Common myeloid progenitor, CD34-positive (primary cell): ENCODE results near the gene CPEB4.

Experiments used
- CTCF ChIA-PET: fragments of 350-600 bp; sonication (Branson Sonifier 250); formaldehyde crosslinking; loops from one replicate; lab custom pipeline; 2021; ENCODE audit warnings: antibody characterized with exemption; lab: Charles Lee
- POLR2A ChIA-PET: fragments of 350-600 bp; sonication (Branson Sonifier 250); formaldehyde crosslinking; loops from one replicate; lab custom pipeline; 2021; ENCODE audit warnings: antibody characterized with exemption; lab: Charles Lee
- DNase-seq, 3 donors: peaks; one replicate each; pipeline versions ENCODE4 v3.0.0 to v3.0.0-alpha.2; 2013
- H3K27ac ChIP-seq, 2 experiments: 1 replicate in 1 of 2; 2 replicates in 1 of 2; pipeline ENCODE4 v1.7.0; 2013; ENCODE audit warnings: inconsistent platforms in 2 of 2, low read length in 2 of 2, mild to moderate bottlenecking in 2 of 2, low read depth in 1 of 2, moderate library complexity in 1 of 2; ENCODE audit not compliant: severe bottlenecking in 2 of 2, insufficient read depth in 1 of 2, poor library complexity in 1 of 2
- H3K27me3 ChIP-seq, 5 experiments: replicated peaks in 2 of 5; 1 replicate in 3 of 5; 2 replicates in 2 of 5; pipeline versions ENCODE4 v1.6.1 to v1.7.0; 2013; ENCODE audit warnings: low read length in 4 of 5, mild to moderate bottlenecking in 2 of 5, moderate library complexity in 2 of 5, inconsistent platforms in 1 of 5; ENCODE audit not compliant: insufficient read depth in 5 of 5, control insufficient read depth in 4 of 5
- H3K36me3 ChIP-seq, 4 experiments: 1 replicate in 2 of 4; 2 replicates in 2 of 4; pipeline versions ENCODE4 v1.6.1 to v1.7.0; 2013; ENCODE audit warnings: low read length in 3 of 4, control low read depth in 1 of 4, mild to moderate bottlenecking in 1 of 4; ENCODE audit not compliant: control insufficient read depth in 4 of 4, insufficient read depth in 4 of 4
- H3K4me1 ChIP-seq, 4 experiments: 1 replicate in 3 of 4; 2 replicates in 1 of 4; pipeline versions ENCODE4 v1.6.1 to v1.7.1; 2013; ENCODE audit warnings: low read length in 3 of 4, mild to moderate bottlenecking in 3 of 4, control low read depth in 1 of 4, inconsistent platforms in 1 of 4, moderate library complexity in 1 of 4; ENCODE audit not compliant: control insufficient read depth in 4 of 4, insufficient read depth in 4 of 4; ENCODE audit errors: control extremely low read depth in 1 of 4
- H3K4me3 ChIP-seq, 7 experiments: 1 replicate in 4 of 7; 2 replicates in 3 of 7; pipeline versions ENCODE4 v1.5.1 to v1.7.0; 2013; ENCODE audit warnings: mild to moderate bottlenecking in 7 of 7, low read length in 6 of 7, moderate library complexity in 6 of 7, inconsistent platforms in 2 of 7, low read depth in 2 of 7, control low read depth in 1 of 7; ENCODE audit not compliant: insufficient read depth in 4 of 7, control insufficient read depth in 1 of 7; ENCODE audit errors: extremely low read depth in 1 of 7
- H3K9me3 ChIP-seq, 5 experiments: 1 replicate in 4 of 5; 2 replicates in 1 of 5; pipeline versions ENCODE4 v1.6.1 to v1.7.1; 2013; ENCODE audit warnings: low read length in 4 of 5, mild to moderate bottlenecking in 2 of 5, inconsistent platforms in 1 of 5, low read depth in 1 of 5, moderate library complexity in 1 of 5; ENCODE audit not compliant: control insufficient read depth in 4 of 5, insufficient read depth in 2 of 5; ENCODE audit errors: control extremely low read depth in 1 of 5
- WGBS: methylation state at CpG from one replicate; pipeline ENCODE4 v1.1.5; 2013; ENCODE audit not compliant: insufficient coverage; 5-methylcytosine and 5-hydroxymethylcytosine counted together

CPEB4 gene

DNA sequence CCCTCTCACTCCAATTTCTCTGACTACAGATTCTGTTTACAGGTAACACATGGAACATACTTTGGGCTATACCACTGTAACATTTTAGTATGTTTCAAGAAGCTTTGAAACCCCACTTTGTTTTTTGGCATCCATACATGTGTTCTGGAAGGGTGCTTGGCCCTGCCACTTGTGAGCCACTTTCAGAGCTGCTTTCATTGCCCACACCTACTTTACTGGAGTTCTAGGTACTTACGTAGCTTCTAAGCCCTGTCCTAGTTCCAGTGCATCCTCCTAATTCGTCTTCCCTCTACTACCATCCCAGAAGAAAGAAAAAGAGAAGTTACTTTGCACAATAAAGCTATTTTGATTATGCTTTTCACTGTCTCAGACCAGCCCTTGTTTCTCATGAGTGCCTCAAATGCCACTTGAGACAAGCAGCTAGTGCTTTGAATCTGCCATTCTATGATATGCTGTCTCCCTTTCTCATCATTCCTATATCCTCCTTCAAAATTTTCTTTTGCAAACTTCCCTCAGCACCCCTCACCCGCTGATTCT lies 74.4 kb downstream of the CPEB4 start:
- 89% methylated on average over 3 of the region's 3 CpGs for WGBS
- DNase-seq = no peak
- Histone ChIP-seq H3K36me3 (peaks cover 0 to 4% (median 0%) of the 10 kb centered on the region in 4 experiments), H3K4me1 (no peaks in the 10 kb centered on the region), H3K4me3 (no peak overlapping the region), H3K27ac (no peak overlapping the region), H3K27me3 (no peaks in the 10 kb centered on the region), H3K9me3 (no peaks in the 10 kb centered on the region)
- ChIA-PET CTCF (interaction anchor here (0.8 to 2.3 kb wide), 2 partner anchors 11 to 37 kb away, joined by 3 to 13 read pairs; no protein-coding TSS in a partner anchor), POLR2A (no interaction called here)

DNA sequence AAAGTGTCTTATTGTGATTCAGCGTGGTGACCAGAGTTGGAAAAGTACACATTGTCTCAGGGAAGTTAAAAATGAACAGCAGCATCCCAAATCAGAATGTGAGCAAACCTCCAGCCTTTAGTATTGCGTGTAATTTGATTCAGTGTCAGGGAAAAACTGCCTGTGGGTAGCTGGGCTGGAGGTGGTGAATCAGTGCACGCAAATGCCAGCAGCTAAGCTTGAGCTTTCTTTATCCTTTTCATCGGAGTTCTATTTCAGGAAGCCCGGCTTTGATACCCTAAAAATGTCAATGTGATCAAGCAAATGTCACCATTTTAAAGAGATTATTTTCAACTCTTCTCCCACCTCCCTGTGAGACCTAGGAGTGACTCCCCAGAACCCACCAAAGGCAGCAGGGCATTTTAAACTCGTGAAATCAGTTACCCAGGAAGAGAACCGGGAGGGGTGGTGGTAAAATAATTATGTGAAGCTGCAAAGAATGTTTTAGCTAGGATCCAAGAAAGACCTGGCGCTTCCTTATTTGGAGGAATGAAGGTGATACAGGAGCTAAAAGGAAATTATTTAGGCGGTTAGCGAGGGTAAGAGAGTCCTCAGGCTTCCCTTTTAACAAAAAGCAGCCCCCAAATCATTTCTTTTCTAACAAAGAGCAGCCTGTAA lies 75.2 kb downstream of the CPEB4 start:
- no peaks in the 10 kb centered on the region for H3K36me3 ChIP-seq
- H3K27me3 ChIP-seq = no peaks in the 10 kb centered on the region
- H3K4me1 ChIP-seq = peaks cover 0 to under 1% (median 0%) of the 10 kb centered on the region in 4 experiments
- H3K4me3 ChIP-seq = no peak overlapping the region
- H3K27ac ChIP-seq = no peak overlapping the region
- H3K9me3 ChIP-seq = no peaks in the 10 kb centered on the region
- WGBS = 95% methylated on average over 8 of the region's 10 CpGs
- ChIA-PET CTCF (interaction anchor here (0.8 to 2.3 kb wide), 2 partner anchors 11 to 38 kb away, joined by 3 to 13 read pairs; no protein-coding TSS in a partner anchor), POLR2A (no interaction called here)
- no peak for DNase-seq

DNA sequence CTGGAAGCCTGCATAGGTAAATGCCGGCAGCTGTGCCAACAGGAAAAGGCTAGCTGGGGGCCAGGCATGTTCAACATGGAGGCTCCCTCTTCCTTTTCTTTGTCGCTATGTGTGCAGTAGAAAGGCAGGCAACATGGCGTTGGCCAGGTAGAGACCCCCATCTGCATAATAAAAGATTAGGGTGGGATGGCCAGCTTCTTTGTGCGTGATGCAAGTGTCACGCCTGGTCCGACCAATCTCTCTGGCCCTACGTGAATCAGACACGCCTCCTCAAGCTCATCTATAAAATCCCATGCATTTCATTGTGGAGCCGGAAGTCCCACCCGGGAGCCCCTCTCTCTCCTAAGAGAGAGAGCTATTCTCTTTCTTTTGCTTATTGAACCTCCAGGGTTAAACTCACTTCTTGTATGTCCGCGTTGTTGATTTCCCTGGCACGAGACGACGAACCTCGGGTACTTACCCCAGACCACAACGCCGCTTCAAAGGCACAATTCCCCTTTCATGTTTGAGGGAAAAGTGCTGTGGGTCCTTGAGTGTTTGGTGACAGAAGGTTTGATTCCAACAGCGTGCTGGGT lies 75.8 kb downstream of the CPEB4 start:
- WGBS = 93% methylated on average over 16 of the region's 19 CpGs
- no peak for DNase-seq
- H3K36me3 ChIP-seq = no peaks in the 10 kb centered on the region
- H3K9me3 ChIP-seq = no peaks in the 10 kb centered on the region
- H3K27ac ChIP-seq = no peak overlapping the region
- H3K4me1 ChIP-seq = peaks cover 0 to 5% (median 2%) of the 10 kb centered on the region in 4 experiments
- no peak overlapping the region for H3K4me3 ChIP-seq
- ChIA-PET CTCF (interaction anchor here (2.3 kb wide), 1 partner anchor 10 kb away, joined by 13 read pairs; no protein-coding TSS in a partner anchor), POLR2A (no interaction called here)
- no peaks in the 10 kb centered on the region for H3K27me3 ChIP-seq

DNA sequence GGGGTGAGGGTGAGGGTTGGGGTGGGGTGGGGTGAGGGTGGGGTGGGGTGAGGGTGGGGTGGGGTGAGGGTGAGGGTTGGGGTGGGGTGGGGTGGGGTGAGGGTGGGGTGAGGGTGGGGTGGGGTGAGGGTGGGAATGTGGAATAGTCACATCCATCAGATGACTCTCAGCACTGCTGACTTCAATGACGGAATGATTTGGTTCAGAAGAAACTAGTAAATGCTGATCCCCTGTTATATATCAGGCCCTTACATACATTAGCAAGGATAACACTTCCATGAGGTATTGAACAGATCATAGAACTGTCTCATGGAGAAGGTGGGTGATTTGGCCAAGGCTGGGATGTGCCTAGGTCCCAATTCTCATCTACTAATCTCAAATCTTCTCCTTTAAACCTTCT lies 76.4 kb downstream of the CPEB4 start:
- CTCF ChIA-PET = no interaction called here
- Histone ChIP-seq H3K4me3 (no peak overlapping the region), H3K27ac (no peak overlapping the region), H3K4me1 (peaks cover 0 to 5% (median 2%) of the 10 kb centered on the region in 4 experiments), H3K27me3 (no peaks in the 10 kb centered on the region), H3K9me3 (no peaks in the 10 kb centered on the region), H3K36me3 (no peaks in the 10 kb centered on the region)
- WGBS = no CpG with 5 or more reads among the region's 1 CpG
- POLR2A ChIA-PET = no interaction called here
- no peak for DNase-seq

DNA sequence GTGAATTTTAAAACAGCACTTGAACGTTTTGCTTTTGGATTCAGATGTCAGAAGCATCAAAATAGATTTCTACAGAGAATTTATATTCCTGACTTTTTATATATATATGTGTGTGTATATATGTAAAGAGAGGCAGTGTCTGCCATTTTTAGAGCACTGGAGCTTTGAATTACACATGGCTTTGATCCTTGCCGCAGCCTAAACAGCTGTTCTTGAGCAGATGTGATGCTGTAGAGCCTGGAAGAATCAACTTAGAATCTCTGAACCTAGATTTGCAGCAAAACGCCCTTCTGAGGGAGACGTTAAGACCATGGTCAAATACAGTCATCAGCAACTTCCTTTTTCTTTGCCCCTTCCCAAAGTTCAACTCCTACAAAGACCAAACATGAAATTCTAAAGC lies 79.1 kb downstream of the CPEB4 start:
- CTCF ChIA-PET = interaction anchor here (1.2 to 1.3 kb wide), 2 partner anchors 75 to 349 kb away, joined by 3 read pairs; no protein-coding TSS in a partner anchor
- no peak for DNase-seq
- peaks cover 0 to 5% (median 2%) of the 10 kb centered on the region in 4 experiments for H3K4me1 ChIP-seq

DNA sequence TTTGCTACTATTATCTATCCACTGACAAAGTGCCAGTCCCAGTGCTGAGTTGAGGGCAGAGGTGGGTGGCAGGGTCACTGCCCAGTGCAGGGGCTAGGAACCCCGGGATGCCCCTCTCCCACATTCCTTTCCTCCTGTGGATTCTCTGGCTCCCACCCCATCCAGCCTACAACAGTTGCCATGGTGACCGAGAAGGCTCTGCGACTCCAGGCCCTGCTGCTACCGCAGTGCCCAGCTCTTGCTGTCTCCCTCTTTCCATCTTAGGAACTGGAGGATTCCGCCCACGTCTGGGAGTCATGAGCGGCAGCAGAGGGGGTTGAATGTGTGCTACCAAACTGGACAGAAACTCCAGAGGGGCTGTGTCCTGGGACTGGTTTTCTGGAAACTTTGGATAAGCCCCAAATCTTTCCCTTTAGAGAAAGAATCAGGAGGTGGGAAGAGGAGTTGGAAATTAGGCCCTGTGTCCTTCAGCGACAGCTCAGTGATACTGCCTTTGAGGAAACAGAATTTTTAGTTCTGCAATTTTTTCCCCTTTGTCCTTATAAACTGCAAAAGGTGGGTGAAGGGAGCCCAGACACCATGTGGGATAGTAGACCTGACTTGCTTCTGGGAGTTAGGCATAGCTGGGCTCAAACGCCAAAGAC lies 80.1 kb downstream of the CPEB4 start:
- Histone ChIP-seq H3K4me3 (no peak overlapping the region), H3K36me3 (no peaks in the 10 kb centered on the region), H3K27ac (no peak overlapping the region), H3K4me1 (peaks cover 0 to 10% (median 7%) of the 10 kb centered on the region in 4 experiments), H3K9me3 (no peaks in the 10 kb centered on the region), H3K27me3 (no peaks in the 10 kb centered on the region)
- WGBS = 77% methylated on average over 5 of the region's 9 CpGs
- CTCF ChIA-PET = interaction anchor here (0.9 kb wide), 1 partner anchor 13 kb away, joined by 4 read pairs; no protein-coding TSS in a partner anchor
- POLR2A ChIA-PET = interaction anchor here (0.6 kb wide), 1 partner anchor 43 kb away, joined by 3 read pairs; no protein-coding TSS in a partner anchor
- no peak for DNase-seq

More for the DNA sequence above, 79.1 kb downstream of the CPEB4 start:
- H3K9me3 ChIP-seq = no peaks in the 10 kb centered on the region
- no peaks in the 10 kb centered on the region for H3K36me3 ChIP-seq
- no peaks in the 10 kb centered on the region for H3K27me3 ChIP-seq
- H3K4me3 ChIP-seq = no peak overlapping the region
- H3K27ac ChIP-seq = no peak overlapping the region
- 59% methylated on average over 3 of the region's 4 CpGs for WGBS
- POLR2A ChIA-PET = no interaction called here
